Central memory CD4-positive, alpha-beta T cell (primary cell): ENCODE data around the gene PSMD2.
"Not testable (repeated sequence)": the region's sequence is repeated elsewhere in the genome, so short reads cannot be mapped to it uniquely, and the experiment has no call there.

Source experiments
- DNase-seq: peaks from one replicate; pipeline ENCODE4 v3.0.0; 2022
- total RNA-seq, 3 experiments: gene quantifications; one replicate each; lab custom pipeline; 2026; lab: John Stamatoyannopoulos, UW

PSMD2 gene
- 108 to 505 (median 143) reads per million in 3 experiments for total RNA-seq

GRCh38 chr3:184298759-184299487, at the start of gene PSMD2:
Gene PSMD2, plus strand, starts transcription at chr3:184299241. Its CDS starts 26 bp downstream, at chr3:184299267.
- DNase-seq, result peak; percentile 96

- DNase-seq, result peak; percentile 95
Measured at GRCh38 chr3:184249412-184250166, 49.5 kb upstream of the PSMD2 start, which contains the start of gene EEF1AKMT4. Gene EEF1AKMT4, plus strand, starts transcription at chr3:184249672. Its CDS starts 23 bp downstream, at chr3:184249695.

- peak; percentile 83 for DNase-seq
Measured at GRCh38 chr3:184250167-184250828, 48.7 kb upstream of the PSMD2 start.

GRCh38 chr3:184255291-184256039, 43.6 kb upstream of the PSMD2 start:
- no peak for DNase-seq

- DNase-seq, result no peak
Measured at GRCh38 chr3:184257083-184257915, 41.7 kb upstream of the PSMD2 start.

GRCh38 chr3:184258926-184259325, 40.1 kb upstream of the PSMD2 start:
- no peak for DNase-seq

- DNase-seq, result no peak
Measured at GRCh38 chr3:184259396-184259877, 39.6 kb upstream of the PSMD2 start.

GRCh38 chr3:184259878-184260723, 38.9 kb upstream of the PSMD2 start:
- peak; percentile 32 for DNase-seq

- peak; percentile 2 for DNase-seq
Measured at GRCh38 chr3:184260724-184261269, 38.2 kb upstream of the PSMD2 start.

GRCh38 chr3:184261270-184261853, 37.7 kb upstream of the PSMD2 start, which contains the start of gene CAMK2N2:
Gene CAMK2N2, minus strand, starts transcription at chr3:184261553. Its CDS starts 268 bp downstream, at chr3:184261285.
- DNase-seq, result peak; percentile 39

GRCh38 chr3:184261854-184262763, 36.9 kb upstream of the PSMD2 start:
- DNase-seq, result peak; percentile 16

- DNase-seq, result no peak
Measured at GRCh38 chr3:184262764-184263179, 36.3 kb upstream of the PSMD2 start.

- not testable (repeated sequence) for DNase-seq
Measured at GRCh38 chr3:184267249-184267648, 31.8 kb upstream of the PSMD2 start.

GRCh38 chr3:184272269-184272668, 26.8 kb upstream of the PSMD2 start:
- DNase-seq, result no peak

GRCh38 chr3:184275381-184275701, 23.7 kb upstream of the PSMD2 start:
- no peak for DNase-seq

GRCh38 chr3:184275961-184276910, 22.8 kb upstream of the PSMD2 start, which contains the start of gene ECE2:
Gene ECE2, plus strand, starts transcription at chr3:184276022. Its CDS starts 132 bp downstream, at chr3:184276154.
- no peak for DNase-seq

- DNase-seq, result no peak
Measured at GRCh38 chr3:184277366-184277765, 21.7 kb upstream of the PSMD2 start.
